Activated CD8-positive, alpha-beta memory T cell treated with anti-CD3 and anti-CD28 coated beads for 36 hours (primary cell): Measurements from ENCODE around the gene KBTBD13. TPM values are rescaled to one million over a fixed set of nuclear protein-coding genes. Genes with fewer than 3 reads are reported as not detected.
"Not testable (repeated sequence)": the region's sequence is repeated elsewhere in the genome, so short reads cannot be mapped to it uniquely, and the experiment has no call there.

Experiments
- CTCF ChIA-PET: fragments of 350-600 bp; sonication (Branson Sonifier 250); formaldehyde crosslinking; loops from one replicate; lab custom pipeline; 2021; ENCODE audit warnings: antibody characterized with exemption; lab: Charles Lee
- POLR2A ChIA-PET: fragments of 350-600 bp; sonication (Branson Sonifier 250); formaldehyde crosslinking; loops from one replicate; lab custom pipeline; 2021; ENCODE audit warnings: antibody characterized with exemption; lab: Charles Lee
- total RNA-seq, 2 experiments: library from RNA; stranded (reverse); gene quantifications; one replicate each; pipeline ENCODE4 v1.2.3, GENCODE V29; 2021

The KBTBD13 gene
- total RNA-seq, 2 experiments from 2014 or later = not detected

DNA sequence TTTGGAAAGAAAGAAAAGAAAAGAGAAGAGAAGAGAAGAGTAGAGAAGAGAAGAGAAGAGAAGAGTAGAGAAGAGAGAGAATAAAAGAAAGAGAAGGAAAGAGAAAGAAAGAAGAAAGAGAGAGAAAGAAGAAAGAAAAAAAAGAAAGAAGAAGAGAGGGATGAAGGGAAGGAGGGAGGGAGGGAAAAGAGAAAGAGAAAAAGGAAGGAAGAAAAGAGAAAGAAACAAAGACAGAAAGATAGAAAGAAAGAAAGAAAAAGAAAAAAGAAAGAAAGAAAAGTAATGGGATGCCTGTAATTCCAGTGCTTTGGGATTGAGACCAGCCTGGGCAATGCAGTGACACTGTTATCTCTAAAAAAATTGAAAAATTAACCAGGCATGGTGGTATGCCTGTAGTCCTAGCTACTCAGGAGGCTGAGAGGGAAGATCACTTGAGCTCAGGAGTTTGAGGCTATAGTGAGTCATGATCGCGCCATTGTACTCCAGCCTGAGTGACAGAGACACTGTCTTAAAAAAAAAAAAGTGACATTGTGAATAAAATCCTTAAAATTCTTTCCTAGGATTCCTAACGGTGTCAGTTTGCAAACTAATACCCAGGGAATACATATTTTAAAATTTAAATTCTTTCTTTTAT lies 10.4 kb upstream of the KBTBD13 start:
- ChIA-PET CTCF (interaction anchor here (0.9 to 1.6 kb wide), 2 partner anchors 12 to 32 kb away, joined by 3 to 4 read pairs; no protein-coding TSS in a partner anchor), POLR2A (no interaction called here)

DNA sequence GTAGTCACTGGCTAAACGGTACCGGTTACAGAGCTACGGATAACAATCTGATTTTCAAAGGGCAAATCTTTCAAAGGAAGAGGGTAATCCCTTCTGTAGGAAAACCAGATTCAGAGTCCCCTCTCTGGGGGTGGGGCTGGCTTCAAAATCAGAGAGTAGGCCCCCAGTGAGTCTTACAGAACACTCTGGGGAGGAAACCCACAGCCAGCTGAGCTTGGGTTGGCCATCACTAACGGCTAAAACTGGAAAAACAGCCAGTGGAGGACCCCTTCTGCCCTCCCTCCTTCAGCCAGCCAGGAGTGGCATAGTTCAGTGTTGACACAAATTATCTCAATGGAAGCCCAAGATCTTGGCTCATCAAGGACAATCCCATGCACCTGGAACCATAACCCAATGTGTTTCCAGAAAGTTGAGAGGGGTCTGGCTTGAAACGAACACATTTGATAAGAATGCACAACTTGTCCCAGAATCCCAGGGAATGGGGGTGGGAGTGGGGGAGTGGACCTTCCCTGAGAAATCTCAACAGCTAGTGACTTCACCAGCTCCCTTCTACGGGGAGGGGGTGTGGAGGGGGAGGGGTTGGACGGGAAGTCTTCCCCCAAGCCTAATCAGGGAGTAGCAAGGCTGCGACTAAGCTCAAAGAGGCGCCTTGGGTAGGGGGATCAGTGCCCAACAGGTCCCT lies 9.8 kb upstream of the KBTBD13 start:
- ChIA-PET CTCF (interaction anchor here (0.5 to 1.6 kb wide), 2 partner anchors 11 to 44 kb away, joined by 3 to 4 read pairs; no protein-coding TSS in a partner anchor), POLR2A (no interaction called here)

DNA sequence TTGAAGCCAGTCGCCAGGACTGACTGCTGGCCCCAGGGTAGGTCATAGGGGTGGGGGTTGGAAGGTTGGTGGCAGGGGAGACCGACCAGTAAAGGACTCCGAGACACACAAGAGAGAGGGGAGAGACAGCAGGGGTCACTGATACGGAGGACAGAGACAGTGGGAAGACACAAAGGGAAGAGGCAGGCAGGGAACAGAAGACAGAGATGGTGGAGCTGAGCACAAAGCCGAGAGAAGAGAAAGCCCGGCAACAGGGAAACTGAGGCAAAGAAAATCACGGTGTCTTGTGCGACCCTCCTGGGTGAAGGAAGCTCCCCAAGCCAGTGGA lies 9.3 kb upstream of the KBTBD13 start:
- POLR2A ChIA-PET = no interaction called here

DNA sequence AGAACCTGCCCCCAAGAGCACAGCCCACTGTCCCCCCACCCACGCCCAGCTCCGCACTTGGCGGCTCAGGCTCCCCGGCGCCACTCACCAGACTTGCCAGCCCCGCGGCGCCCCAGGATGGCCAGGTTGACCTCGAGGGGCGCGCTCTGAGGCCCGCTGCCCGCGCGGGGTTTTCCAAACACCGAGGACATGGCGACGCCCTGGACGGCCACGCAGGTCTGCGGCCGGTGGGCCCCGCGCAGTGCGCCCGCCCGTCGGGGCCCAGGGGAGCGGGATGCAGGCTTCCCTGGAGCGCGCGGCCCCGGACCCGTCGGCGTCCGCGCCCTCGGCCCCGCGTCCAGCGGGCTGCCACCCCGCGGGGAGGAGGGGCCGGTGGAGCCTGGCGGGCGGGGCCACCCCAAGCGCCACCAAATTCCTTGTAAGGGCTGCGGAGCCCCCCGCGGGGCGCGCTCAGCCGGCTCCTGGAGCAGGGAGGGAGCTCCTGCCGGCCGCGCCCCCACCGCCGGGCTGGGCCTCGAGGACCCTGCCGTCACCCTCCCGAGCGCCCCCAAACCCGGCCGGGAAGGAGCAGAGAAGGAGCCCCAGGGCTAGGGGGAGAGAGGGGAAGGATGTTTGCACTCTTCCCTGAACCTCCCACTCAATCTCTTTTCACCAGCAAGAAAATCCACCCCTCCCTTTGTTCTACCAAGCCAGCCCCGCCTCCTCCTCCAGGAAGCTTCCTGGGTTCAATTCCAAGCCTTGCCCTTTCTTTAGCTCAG lies 8.7 kb upstream of the KBTBD13 start, which contains the start of gene RASL12:
Gene RASL12, minus strand, starts transcription at position 347 of the 758 bp plus-strand sequence. Its CDS starts 156 bp downstream, at position 191.
- CTCF ChIA-PET = interaction anchor here (0.5 to 1.1 kb wide), 2 partner anchors 12 to 45 kb away, joined by 3 to 5 read pairs; no protein-coding TSS in a partner anchor
- POLR2A ChIA-PET = no interaction called here

More for the DNA sequence above, 9.3 kb upstream of the KBTBD13 start:
- CTCF ChIA-PET = interaction anchor here (0.5 kb wide), 1 partner anchor 44 kb away, joined by 3 read pairs; no protein-coding TSS in a partner anchor

DNA sequence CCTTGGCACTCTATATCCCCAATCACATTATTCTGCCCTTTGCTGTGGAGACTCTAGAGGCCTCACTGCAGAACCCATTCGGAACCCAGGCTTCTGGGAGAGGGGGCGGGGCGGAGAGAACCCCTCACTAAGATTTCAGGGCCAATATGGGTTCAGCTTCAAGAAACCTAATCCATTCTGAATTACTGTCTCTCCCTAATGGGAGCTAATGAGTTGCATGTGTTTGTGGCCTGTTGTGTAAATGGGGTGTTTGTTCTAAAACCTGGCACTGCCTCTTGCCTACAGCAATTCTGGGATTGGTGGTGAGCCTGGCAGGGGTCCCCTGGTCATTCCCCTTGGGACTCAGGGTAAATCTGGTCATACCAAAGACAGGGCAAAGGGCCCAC lies 8.2 kb upstream of the KBTBD13 start:
- CTCF ChIA-PET = interaction anchor here (0.9 to 1.1 kb wide), 2 partner anchors 9 to 13 kb away, joined by 3 to 5 read pairs; no protein-coding TSS in a partner anchor
- POLR2A ChIA-PET = no interaction called here

- ChIA-PET POLR2A (no interaction called here), CTCF (interaction anchor here (0.6 to 0.9 kb wide), 2 partner anchors 8 to 21 kb away, joined by 3 read pairs; no protein-coding TSS in a partner anchor)
These were observed 7.4 kb upstream of the KBTBD13 start for GRCh38 chr15:65069179-65069578.

GRCh38 chr15:65069779-65070546 lies 6.6 kb upstream of the KBTBD13 start:
- POLR2A ChIA-PET = no interaction called here
- CTCF ChIA-PET = interaction anchor here (0.6 kb wide), 1 partner anchor 21 kb away, joined by 3 read pairs; no protein-coding TSS in a partner anchor

DNA sequence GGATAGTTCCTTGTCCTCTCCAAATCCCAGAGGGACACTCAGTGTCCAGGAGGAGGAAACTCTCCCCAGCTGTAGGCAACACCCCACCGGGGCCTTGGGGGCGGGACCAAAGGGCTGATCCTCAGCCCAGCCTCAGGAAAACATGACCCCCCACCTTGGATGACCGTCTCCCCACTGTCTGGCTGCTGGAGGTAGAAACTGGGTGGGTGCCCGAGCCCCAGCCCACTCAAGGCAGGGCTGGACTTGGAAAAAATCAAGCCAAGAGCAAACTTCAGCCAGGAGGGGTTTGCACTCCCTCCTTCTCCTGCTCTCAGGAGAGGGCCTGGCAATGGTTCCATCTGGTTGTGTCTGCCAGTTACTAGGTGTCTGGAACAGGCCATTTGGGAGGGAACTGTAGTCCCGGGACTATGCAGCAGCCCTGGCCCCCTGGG lies 5.2 kb upstream of the KBTBD13 start:
- ChIA-PET CTCF (no interaction called here), POLR2A (no interaction called here)

GRCh38 chr15:65072027-65072426 lies 4.5 kb upstream of the KBTBD13 start:
- CTCF ChIA-PET = no interaction called here
- POLR2A ChIA-PET = no interaction called here

GRCh38 chr15:65072617-65073016 lies 3.9 kb upstream of the KBTBD13 start:
- CTCF ChIA-PET = no interaction called here
- POLR2A ChIA-PET = no interaction called here

DNA sequence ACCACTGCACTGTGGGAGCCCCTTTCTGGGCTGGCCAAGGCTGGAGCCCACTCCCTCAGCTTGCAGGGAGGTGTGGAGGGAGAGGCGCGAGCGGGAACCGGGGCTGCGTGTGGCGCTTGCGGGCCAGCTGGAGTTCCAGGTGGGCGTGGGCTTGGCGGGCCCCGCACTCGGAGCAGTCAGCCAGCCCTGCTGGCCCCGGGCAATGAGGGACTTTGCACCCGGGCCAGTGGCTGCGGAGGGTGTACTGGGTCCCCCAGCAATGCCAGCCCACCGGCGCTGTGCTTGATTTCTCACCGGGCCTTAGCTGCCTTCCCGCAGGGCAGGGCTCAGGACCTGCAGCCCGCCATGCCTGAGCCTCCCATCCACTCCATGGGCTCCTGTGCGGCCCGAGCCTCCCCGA lies 1.6 kb upstream of the KBTBD13 start:
- CTCF ChIA-PET, POLR2A ChIA-PET: not testable (repeated sequence)

DNA sequence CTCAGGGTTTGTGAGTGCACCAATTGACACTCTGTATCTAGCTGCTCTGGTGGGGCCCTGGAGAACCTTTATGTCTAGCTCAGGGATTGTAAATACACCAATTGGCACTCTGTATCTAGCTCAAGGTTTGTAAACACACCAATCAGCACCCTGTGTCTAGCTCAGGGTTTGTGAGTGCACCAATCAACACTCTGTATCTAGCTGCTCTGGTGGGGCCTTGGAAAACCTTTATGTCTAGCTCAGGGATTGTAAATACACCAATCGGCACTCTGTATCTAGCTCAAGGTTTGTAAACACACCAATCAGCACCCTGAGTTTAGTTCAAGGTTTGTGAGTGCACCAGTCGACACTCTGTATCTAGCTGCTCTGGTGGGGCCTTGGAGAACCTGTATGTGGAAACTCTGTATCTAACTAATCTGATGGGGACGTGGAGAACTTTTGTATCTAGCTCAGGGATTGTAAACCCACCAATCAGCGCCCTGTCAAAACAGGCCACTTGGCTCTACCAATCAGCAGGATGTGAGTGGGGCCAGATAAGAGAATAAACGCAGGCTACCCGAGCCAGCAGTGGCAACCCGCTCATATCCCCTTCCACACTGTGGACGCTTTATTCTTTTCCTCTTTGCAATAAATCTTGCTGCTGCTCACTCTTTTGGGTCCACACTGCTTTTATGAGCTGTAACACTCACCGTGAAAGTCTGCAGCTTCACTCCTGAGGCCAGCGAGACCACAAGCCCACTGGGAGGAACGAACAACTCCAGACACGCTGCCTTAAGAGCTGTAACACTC lies 745 bp upstream of the KBTBD13 start:
- CTCF ChIA-PET = interaction anchor here (0.6 kb wide), 1 partner anchor 11 kb away, joined by 6 read pairs; no protein-coding TSS in a partner anchor
- POLR2A ChIA-PET = not testable (repeated sequence)

GRCh38 chr15:65077291-65077980 lies 890 bp downstream of the KBTBD13 start:
- POLR2A ChIA-PET = no interaction called here
- CTCF ChIA-PET = interaction anchor here (0.9 to 2.0 kb wide), 6 partner anchors 8 to 347 kb away, joined by 3 to 10 read pairs (median 4); no protein-coding TSS in a partner anchor

- ChIA-PET CTCF (interaction anchor here (0.6 to 2.0 kb wide), 8 partner anchors 9 to 347 kb away, joined by 3 to 10 read pairs (median 3); no protein-coding TSS in a partner anchor), POLR2A (no interaction called here)
These were observed 1.4 kb downstream of the KBTBD13 start for GRCh38 chr15:65077981-65078352.

DNA sequence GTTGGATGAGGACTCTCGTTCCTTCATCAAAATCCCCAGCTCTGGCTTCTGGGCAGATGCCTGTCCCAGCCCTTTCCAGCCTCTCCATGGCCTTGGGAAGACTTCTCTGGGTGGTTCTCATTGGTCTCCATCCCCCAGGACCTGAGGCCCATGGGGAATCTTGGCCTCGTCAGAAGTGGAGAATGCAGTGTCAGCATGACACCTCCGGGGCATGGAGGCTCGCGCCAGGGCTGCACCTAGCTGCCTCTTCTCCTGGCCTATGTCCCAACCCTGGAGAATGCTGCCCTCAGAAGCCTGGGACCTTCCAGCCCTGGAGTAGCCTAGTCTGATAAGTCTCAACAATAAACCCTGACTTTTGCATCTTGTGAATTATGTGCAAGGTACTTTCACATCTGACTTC lies 3.0 kb downstream of the KBTBD13 start:
- POLR2A ChIA-PET = no interaction called here
- CTCF ChIA-PET = interaction anchor here (1.6 kb wide), 1 partner anchor 27 kb away, joined by 5 read pairs; no protein-coding TSS in a partner anchor

- CTCF ChIA-PET = no interaction called here
- POLR2A ChIA-PET = no interaction called here
These were observed 4.7 kb downstream of the KBTBD13 start for GRCh38 chr15:65081270-65081669.

GRCh38 chr15:65081758-65082157 lies 5.2 kb downstream of the KBTBD13 start:
- ChIA-PET CTCF (no interaction called here), POLR2A (no interaction called here)
